MM.1S (cell line): Measurements from ENCODE around the gene PHKA2.

Experiments
- DNase-seq: peaks from one replicate; pipeline ENCODE4 v3.0.0-alpha.2; 2015
- H2AFZ ChIP-seq: fragments of 300-600 bp; sonication (generic); 2 replicates; pipeline ENCODE4 v1.6.0; 2016; ENCODE audit warnings: antibody characterized with exemption, low read length
- H3F3A ChIP-seq: fragments of 300-600 bp; sonication (generic); 2 replicates; pipeline ENCODE4 v1.6.1; 2016; ENCODE audit warnings: mild to moderate bottlenecking, antibody characterized with exemption, low read length, moderate library complexity, mixed read lengths; ENCODE audit not compliant: insufficient read depth
- H3K27ac ChIP-seq: fragments of 300-600 bp; sonication (generic); 2 replicates; pipeline ENCODE4 v1.5.1; 2016; ENCODE audit warnings: mild to moderate bottlenecking, low read length
- H3K27me3 ChIP-seq: fragments of 300-600 bp; sonication (generic); replicated peaks from 2 replicates; pipeline ENCODE4 v1.6.0; 2016; ENCODE audit warnings: low read length; ENCODE audit not compliant: insufficient read depth
- H3K36me3 ChIP-seq: fragments of 300-600 bp; sonication (generic); replicated peaks from 2 replicates; pipeline ENCODE4 v1.6.1; 2016; ENCODE audit warnings: mild to moderate bottlenecking, low read length, mixed read lengths; ENCODE audit not compliant: insufficient read depth
- H3K4me1 ChIP-seq: fragments of 300-600 bp; sonication (generic); 2 replicates; pipeline ENCODE4 v1.6.1; 2016; ENCODE audit warnings: low read length, mixed read lengths
- H3K4me2 ChIP-seq: fragments of 300-600 bp; sonication (generic); 2 replicates; pipeline ENCODE4 v1.6.0; 2016; ENCODE audit warnings: low read depth, low read length
- H3K4me3 ChIP-seq: fragments of 300-600 bp; sonication (generic); 2 replicates; pipeline ENCODE4 v1.5.1; 2016; ENCODE audit warnings: low read length, mixed read lengths
- H3K79me2 ChIP-seq: fragments of 300-600 bp; sonication (generic); 2 replicates; pipeline ENCODE4 v1.6.1; 2016; ENCODE audit warnings: mixed run types, low read length, mixed read lengths
- H3K9ac ChIP-seq: fragments of 300-600 bp; sonication (generic); 2 replicates; pipeline ENCODE4 v1.6.1; 2016; ENCODE audit warnings: low read length, mixed read lengths
- H3K9me2 ChIP-seq: fragments of 300-600 bp; sonication (generic); replicated peaks from 2 replicates; pipeline ENCODE4 v1.6.1; 2016; ENCODE audit warnings: mild to moderate bottlenecking, low read length, mixed read lengths; ENCODE audit not compliant: insufficient read depth
- H3K9me3 ChIP-seq: fragments of 300-600 bp; sonication (generic); replicated peaks from 2 replicates; pipeline ENCODE4 v1.6.1; 2016; ENCODE audit warnings: mild to moderate bottlenecking, low read length, mixed read lengths; ENCODE audit not compliant: insufficient read depth
- H4K20me1 ChIP-seq: fragments of 300-600 bp; sonication (generic); 2 replicates; pipeline ENCODE4 v1.6.1; 2016; ENCODE audit warnings: mild to moderate bottlenecking, low read length, moderate library complexity, mixed read lengths; ENCODE audit not compliant: insufficient read depth
- CTCF ChIP-seq: fragments of 300-600 bp; sonication (generic); IDR thresholded peaks from 2 replicates; pipeline ENCODE4 v1.5.1; 2016; ENCODE audit warnings: antibody characterized with exemption, low read length, mixed read lengths
- EZH2 ChIP-seq: fragments of 300-600 bp; sonication (generic); optimal IDR thresholded peaks from 2 replicates; pipeline ENCODE3; 2017; ENCODE audit warnings: low read depth, mild to moderate bottlenecking, antibody characterized with exemption, low read length, mixed read lengths
- EZH2phosphoT487 ChIP-seq: fragments of 300-600 bp; sonication (generic); IDR thresholded peaks from 2 replicates; pipeline ENCODE4 v1.6.1; 2018; ENCODE audit warnings: antibody characterized with exemption, low read length

Gene PHKA2

GRCh38 chrX:18874560-18875255 is 109.2 kb downstream of the PHKA2 start:
- Histone ChIP-seq H2AFZ (no peak overlapping the region), H3K4me2 (no peak overlapping the region)

GRCh38 chrX:18873836-18874235 is 110.1 kb downstream of the PHKA2 start:
- DNase-seq = no peak
- Histone ChIP-seq H4K20me1 (no peaks in the 10 kb centered on the region), H3F3A (no peaks in the 10 kb centered on the region), H3K4me3 (no peak overlapping the region), H3K79me2 (no peaks in the 10 kb centered on the region), H3K36me3 (no peaks in the 10 kb centered on the region), H2AFZ (no peak overlapping the region), H3K4me2 (no peak overlapping the region), H3K9ac (no peak overlapping the region), H3K27ac (no peak overlapping the region), H3K4me1 (no peaks in the 10 kb centered on the region), H3K9me3 (no peaks in the 10 kb centered on the region), H3K9me2 (no peaks in the 10 kb centered on the region), H3K27me3 (no peaks in the 10 kb centered on the region)
- TF ChIP-seq CTCF = no peak
- TF ChIP-seq EZH2phosphoT487 = no peak
- TF ChIP-seq EZH2 = no peak

More at GRCh38 chrX:18874560-18875255, 109.2 kb downstream of the PHKA2 start:
- no peaks in the 10 kb centered on the region for H3K27me3 ChIP-seq
- DNase-seq = no peak
- no peak overlapping the region for H3K9ac ChIP-seq
- no peak for TF ChIP-seq CTCF
- no peak for TF ChIP-seq EZH2phosphoT487
- no peak for TF ChIP-seq EZH2
- H4K20me1 ChIP-seq = no peaks in the 10 kb centered on the region
- H3K4me3 ChIP-seq = no peak overlapping the region
- H3K9me3 ChIP-seq = no peaks in the 10 kb centered on the region
- H3K36me3 ChIP-seq = no peaks in the 10 kb centered on the region
- no peak overlapping the region for H3K27ac ChIP-seq
- no peaks in the 10 kb centered on the region for H3K4me1 ChIP-seq
- H3F3A ChIP-seq = no peaks in the 10 kb centered on the region
- no peaks in the 10 kb centered on the region for H3K9me2 ChIP-seq
- H3K79me2 ChIP-seq = no peaks in the 10 kb centered on the region

GRCh38 chrX:18873189-18873791 is 110.6 kb downstream of the PHKA2 start:
- H3K9me2 ChIP-seq = no peaks in the 10 kb centered on the region
- no peaks in the 10 kb centered on the region for H3K79me2 ChIP-seq
- H3K4me2 ChIP-seq = no peak overlapping the region
- no peak overlapping the region for H3K4me3 ChIP-seq
- H3K4me1 ChIP-seq = no peaks in the 10 kb centered on the region
- H4K20me1 ChIP-seq = no peaks in the 10 kb centered on the region
- H3F3A ChIP-seq = no peaks in the 10 kb centered on the region
- no peak overlapping the region for H2AFZ ChIP-seq
- DNase-seq = no peak
- no peaks in the 10 kb centered on the region for H3K9me3 ChIP-seq
- no peaks in the 10 kb centered on the region for H3K36me3 ChIP-seq
- no peak overlapping the region for H3K27ac ChIP-seq
- TF ChIP-seq EZH2phosphoT487 (no peak), CTCF (no peak), EZH2 (no peak)
- no peak overlapping the region for H3K9ac ChIP-seq
- no peaks in the 10 kb centered on the region for H3K27me3 ChIP-seq
